CD14-positive monocyte (primary cell): ENCODE results near the gene ZGLP1. TPM values are rescaled to one million over a fixed set of nuclear protein-coding genes. Genes with fewer than 3 reads are reported as not detected.

Source experiments
- DNase-seq, 3 donors: peaks; one replicate each; pipeline ENCODE4 v3.0.0-alpha.2; 2011 to 2022
- H2AFZ ChIP-seq: 2 replicates; pipeline ENCODE4 v1.6.0; 2012; ENCODE audit warnings: mild to moderate bottlenecking, low read depth, low read length, inconsistent platforms; ENCODE audit not compliant: insufficient read depth, poor library complexity, severe bottlenecking
- H3K27ac ChIP-seq, 2 donors: 1 replicate in 1 of 2; 2 replicates in 1 of 2; pipeline ENCODE4 v1.5.1; 2012 to 2013; ENCODE audit warnings: low read length in 2 of 2, control low read depth in 1 of 2, inconsistent platforms in 1 of 2, low read depth in 1 of 2, mild to moderate bottlenecking in 1 of 2
- H3K27me3 ChIP-seq, 2 donors: one replicate each; pipeline versions ENCODE4 v1.6.0 to v1.6.1; 2011 to 2013; ENCODE audit warnings: low read length in 2 of 2; ENCODE audit not compliant: control insufficient read depth in 2 of 2, insufficient read depth in 2 of 2
- H3K36me3 ChIP-seq, 2 donors: replicated peaks in 1 of 2; 1 replicate in 1 of 2; 2 replicates in 1 of 2; pipeline versions ENCODE4 v1.5.1 to v1.6.1; 2012 to 2013; ENCODE audit warnings: low read length in 2 of 2, control low read depth in 1 of 2, inconsistent platforms in 1 of 2, mild to moderate bottlenecking in 1 of 2; ENCODE audit not compliant: insufficient read depth in 2 of 2, control insufficient read depth in 1 of 2
- H3K4me1 ChIP-seq, 2 donors: 1 replicate in 1 of 2; 2 replicates in 1 of 2; pipeline versions ENCODE4 v1.5.1 to v1.6.1; 2012 to 2013; ENCODE audit warnings: low read length in 2 of 2, control low read depth in 1 of 2, inconsistent platforms in 1 of 2, mild to moderate bottlenecking in 1 of 2, moderate library complexity in 1 of 2; ENCODE audit not compliant: insufficient read depth in 2 of 2, control insufficient read depth in 1 of 2
- H3K4me2 ChIP-seq: replicated peaks from 2 replicates; pipeline ENCODE3; 2012; ENCODE audit warnings: low read length, moderate library complexity, mild to moderate bottlenecking; ENCODE audit not compliant: poor library complexity, severe bottlenecking; ENCODE audit errors: extremely low read depth
- H3K4me3 ChIP-seq, 3 experiments: fragments of 200-600 bp in 1 of 3; sonication (generic) in 1 of 3; replicated peaks in 1 of 3; 1 replicate in 2 of 3; 2 replicates in 1 of 3; pipeline ENCODE4 v1.5.1; 2011 to 2013; ENCODE audit warnings: low read length in 3 of 3, mild to moderate bottlenecking in 3 of 3, control low read depth in 2 of 3, low read depth in 2 of 3, inconsistent platforms in 1 of 3, moderate library complexity in 1 of 3
- H3K79me2 ChIP-seq: 2 replicates; pipeline ENCODE4 v1.6.0; 2012; ENCODE audit warnings: mild to moderate bottlenecking, control low read depth, inconsistent platforms, low read length, moderate library complexity; ENCODE audit not compliant: insufficient read depth
- H3K9ac ChIP-seq: 2 replicates; pipeline ENCODE4 v1.6.0; 2017; ENCODE audit warnings: low read length, mild to moderate bottlenecking; ENCODE audit not compliant: insufficient read depth, poor library complexity, severe bottlenecking
- H3K9me3 ChIP-seq, 2 donors: replicated peaks in 1 of 2; 1 replicate in 1 of 2; 2 replicates in 1 of 2; pipeline versions ENCODE4 v1.5.1 to v1.6.1; 2012 to 2013; ENCODE audit warnings: low read length in 2 of 2, control low read depth in 1 of 2; ENCODE audit not compliant: control insufficient read depth in 1 of 2, insufficient read depth in 1 of 2
- H4K20me1 ChIP-seq: 2 replicates; pipeline ENCODE4 v1.6.0; 2012; ENCODE audit warnings: mild to moderate bottlenecking, low read length, control low read depth, moderate library complexity; ENCODE audit not compliant: insufficient read depth
- H3K27ac Mint-ChIP-seq, 7 donors: one replicate each; pipeline ENCODE4 v1.8.0; 2020; ENCODE audit warnings: mild to moderate bottlenecking in 7 of 7, mixed read lengths in 7 of 7, moderate library complexity in 6 of 7, inconsistent platforms in 2 of 7
- H3K27me3 Mint-ChIP-seq, 3 donors: one replicate each; pipeline ENCODE4 v1.8.0; 2021 to 2022; ENCODE audit warnings: low read depth in 3 of 3, mild to moderate bottlenecking in 3 of 3, mixed read lengths in 3 of 3, moderate library complexity in 3 of 3, inconsistent platforms in 1 of 3
- H3K36me3 Mint-ChIP-seq, 2 donors: one replicate each; pipeline ENCODE4 v1.8.0; 2020; ENCODE audit warnings: mixed read lengths in 2 of 2, inconsistent platforms in 1 of 2, mild to moderate bottlenecking in 1 of 2
- H3K4me1 Mint-ChIP-seq: one replicate; pipeline ENCODE4 v1.8.0; 2020; ENCODE audit warnings: mild to moderate bottlenecking, mixed read lengths
- H3K4me3 Mint-ChIP-seq, 2 donors: one replicate each; pipeline ENCODE4 v1.8.0; 2020; ENCODE audit warnings: mild to moderate bottlenecking in 2 of 2, mixed read lengths in 2 of 2, moderate library complexity in 1 of 2
- H3K9me3 Mint-ChIP-seq, 7 donors: one replicate each; pipeline ENCODE4 v1.8.0; 2020 to 2022; ENCODE audit warnings: mixed read lengths in 7 of 7, mild to moderate bottlenecking in 6 of 7, moderate library complexity in 6 of 7, inconsistent platforms in 2 of 7
- CTCF ChIP-seq: fragments of 200-600 bp; IDR thresholded peaks from one replicate; pipeline ENCODE4 v1.8.0; 2022; ENCODE audit warnings: antibody characterized with exemption, mild to moderate bottlenecking
- WGBS: methylation state at CpG from one replicate; pipeline ENCODE4 v1.1.5; 2013; ENCODE audit warnings: missing lambda C conversion rate; ENCODE audit not compliant: insufficient coverage; 5-methylcytosine and 5-hydroxymethylcytosine counted together
- intact Hi-C, 2 donors: fragments of 100-400 bp; cut with micrococcal nuclease; formaldehyde crosslinking; loops; one replicate each; pipeline versions ENCODE4 v1.15.0 to v1.15.1; 2023
- polyA plus RNA-seq, 3 donors: library from polyadenylated mRNA; depleted of rRNA in 1 of 3; unstranded in 2 of 3; stranded (reverse) in 1 of 3; fragments of 300-500 nt in 2 of 3; fragments of >200 nt in 1 of 3; fragmentation: Illumina TruSeq in 2 of 3; gene quantifications; 1 replicate in 2 of 3; 2 replicates in 1 of 3; pipeline ENCODE4 v1.2.3, GENCODE V29; 2012 to 2021

Gene ZGLP1
- polyA plus RNA-seq, 3 donors: 3.5 to 11.7 (median 9.4) TPM

- peaks cover 75 to 100% of the 10 kb centered on the region in 2 donors for H3K36me3 Mint-ChIP-seq
- no peak overlapping the region for H2AFZ ChIP-seq
- intact Hi-C loops: no loop called here
- peaks cover 0 to 15% of the 10 kb centered on the region in 2 donors for H3K4me1 ChIP-seq
- peaks cover 17% of the 10 kb centered on the region for H3K4me1 Mint-ChIP-seq
- peaks cover 70 to 95% of the 10 kb centered on the region in 2 donors for H3K36me3 ChIP-seq
- DNase-seq: no peak
- no peak overlapping the region for H3K4me2 ChIP-seq
- peaks cover 8% of the 10 kb centered on the region for H3K79me2 ChIP-seq
- peak overlapping the region in 4 of 7 donors; percentile 23 to 74 (median 36) for H3K27ac Mint-ChIP-seq
- no peak overlapping the region for H3K9ac ChIP-seq
- no peak overlapping the region for H3K4me3 ChIP-seq
- peaks cover 99% of the 10 kb centered on the region for H4K20me1 ChIP-seq
- no peaks in the 10 kb centered on the region for H3K27me3 ChIP-seq
- H3K27me3 Mint-ChIP-seq: peaks cover 0 to 2% (median 1%) of the 10 kb centered on the region in 3 donors
- no peak overlapping the region for H3K27ac ChIP-seq
- 38% methylated on average over 4 of the region's 5 CpGs for WGBS
- peaks cover 0 to 2% (median 0%) of the 10 kb centered on the region in 7 donors for H3K9me3 Mint-ChIP-seq
- H3K9me3 ChIP-seq: no peaks in the 10 kb centered on the region
- TF ChIP-seq CTCF: no peak
- peak overlapping the region in 1 of 2 donors; percentile 38 for H3K4me3 Mint-ChIP-seq
These were observed 29.7 kb downstream of the ZGLP1 start for GRCh38 chr19:10279737-10280442.

- H3K4me2 ChIP-seq: no peak overlapping the region
- no peak overlapping the region for H3K27ac ChIP-seq
- DNase-seq: no peak
- 100% methylated on average over 1 of the region's 1 CpG for WGBS
- no peak overlapping the region for H3K4me3 Mint-ChIP-seq
- intact Hi-C loops: no loop called here
- H3K9me3 ChIP-seq: no peaks in the 10 kb centered on the region
- no peak overlapping the region for H3K4me3 ChIP-seq
- peaks cover 0 to 2% (median 0%) of the 10 kb centered on the region in 7 donors for H3K9me3 Mint-ChIP-seq
- H2AFZ ChIP-seq: no peak overlapping the region
- peaks cover 69 to 95% of the 10 kb centered on the region in 2 donors for H3K36me3 ChIP-seq
- H3K79me2 ChIP-seq: peaks cover 10% of the 10 kb centered on the region
- peaks cover 0 to 2% (median 1%) of the 10 kb centered on the region in 3 donors for H3K27me3 Mint-ChIP-seq
- H3K27ac Mint-ChIP-seq: no peak overlapping the region
- TF ChIP-seq CTCF: no peak
- peaks cover 99% of the 10 kb centered on the region for H4K20me1 ChIP-seq
- no peaks in the 10 kb centered on the region for H3K27me3 ChIP-seq
- peaks cover 24% of the 10 kb centered on the region for H3K4me1 Mint-ChIP-seq
- peaks cover 73 to 100% of the 10 kb centered on the region in 2 donors for H3K36me3 Mint-ChIP-seq
- peaks cover 0 to 22% of the 10 kb centered on the region in 2 donors for H3K4me1 ChIP-seq
- H3K9ac ChIP-seq: no peak overlapping the region
These were observed 30.7 kb downstream of the ZGLP1 start for GRCh38 chr19:10278935-10279334.
